COLO668 (cell line): Measurements from ENCODE around the gene RPL10L.

Source experiments
- DNase-seq: peaks from one replicate; lab custom pipeline; 2025; ENCODE audit not compliant: unreplicated experiment; lab: John Stamatoyannopoulos, UW

The RPL10L gene

GRCh38 chr14:46651526-46652144, at the start of gene RPL10L:
Gene RPL10L, minus strand, starts transcription at chr14:46651781. Its CDS starts 45 bp downstream, at chr14:46651736.
- DNase-seq, result no peak

DNA sequence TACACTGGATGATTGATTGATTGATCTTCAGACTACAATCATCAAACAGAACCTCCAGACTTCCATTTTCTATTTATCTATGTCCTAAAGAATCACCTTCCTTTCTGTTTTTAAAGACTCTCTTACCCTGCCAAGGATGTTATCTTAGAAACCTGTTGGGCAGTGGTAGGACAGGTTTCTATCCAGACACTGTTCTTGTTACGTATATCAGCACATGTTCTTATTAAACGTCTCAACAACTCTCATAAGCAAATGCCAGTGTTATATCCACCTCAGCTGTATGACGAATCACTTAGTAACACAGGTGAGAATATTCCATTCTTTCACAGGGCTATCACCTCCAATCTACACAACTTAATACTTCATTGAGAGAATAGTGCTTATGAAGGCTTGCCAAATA, 40.2 kb upstream of the RPL10L start:
- no peak for DNase-seq

DNA sequence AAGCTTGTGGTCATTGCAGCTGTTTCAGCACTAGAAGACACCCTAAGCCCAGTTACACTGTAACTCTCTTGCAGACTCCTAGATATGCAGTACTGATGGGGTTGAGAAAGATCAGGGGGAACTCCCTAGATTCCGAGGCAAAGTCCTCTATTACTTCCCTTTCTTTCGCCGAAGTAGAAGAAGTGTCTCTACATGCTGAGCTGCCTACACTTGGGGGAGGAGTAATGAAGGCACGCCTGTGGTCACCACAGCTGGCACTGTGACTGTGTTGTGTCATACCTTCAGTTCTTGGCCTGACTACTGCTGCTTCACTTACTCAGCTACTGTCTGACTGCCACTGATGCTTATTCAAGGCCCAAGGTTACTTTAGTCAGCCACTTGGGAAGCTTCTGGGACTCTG, 35.1 kb upstream of the RPL10L start:
- no peak for DNase-seq

- DNase-seq, result no peak
Observed at GRCh38 chr14:46672128-46672527, 20.5 kb upstream of the RPL10L start.

- DNase-seq, result no peak
Observed at GRCh38 chr14:46663382-46663781, 11.8 kb upstream of the RPL10L start.

DNA sequence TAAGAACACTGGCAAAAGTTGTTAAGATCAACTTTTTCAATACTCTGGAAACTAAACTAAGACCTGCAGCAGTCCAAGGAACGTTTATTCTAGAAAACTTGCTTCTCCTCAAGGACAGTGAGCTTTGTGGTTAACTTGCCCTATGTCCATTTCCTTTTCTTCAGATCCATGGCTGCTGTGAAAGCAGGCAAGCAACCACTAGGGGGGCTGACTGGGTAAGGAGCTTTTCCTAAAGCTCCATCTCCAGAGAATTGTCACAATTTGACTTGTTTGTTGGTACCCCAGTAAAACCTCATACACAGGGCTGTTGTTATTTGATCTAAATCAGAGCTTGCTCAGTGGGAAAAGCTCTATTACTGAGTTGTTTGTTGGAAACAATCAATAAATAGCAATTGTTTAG, 10.1 kb upstream of the RPL10L start:
- DNase-seq, result no peak

DNA sequence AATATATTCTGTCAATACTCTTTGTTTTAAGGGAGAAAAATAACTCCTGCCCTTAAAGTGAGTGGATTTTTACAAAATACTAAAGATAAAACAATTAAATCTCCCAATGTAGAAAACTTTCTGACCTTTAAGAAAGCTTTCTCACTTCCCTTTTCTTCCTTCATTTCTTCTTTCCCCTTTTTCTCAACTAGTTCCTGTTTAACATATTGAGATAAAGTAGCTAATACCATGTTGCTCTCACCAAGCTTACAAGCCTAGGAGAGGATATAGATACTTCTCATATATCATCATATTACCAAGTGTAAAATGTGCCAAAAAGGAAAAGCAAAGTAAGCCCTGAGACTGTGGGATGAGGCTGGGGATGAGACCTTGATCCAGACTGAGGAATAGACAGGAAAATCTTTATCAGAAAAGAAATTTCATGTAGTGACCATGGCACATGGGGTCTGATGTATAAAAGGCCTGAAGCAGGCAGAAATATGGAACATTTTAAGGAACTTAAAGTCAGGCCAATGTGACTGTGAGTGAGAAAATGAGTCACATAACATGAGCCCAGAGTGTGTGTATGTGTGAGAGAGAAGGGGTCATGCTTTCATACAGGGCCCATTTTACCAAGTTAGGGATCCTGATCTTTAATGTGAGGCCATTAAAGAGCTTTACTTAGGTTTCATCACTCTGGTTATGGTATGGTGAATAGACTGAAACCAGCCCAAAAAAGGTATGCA, 1.6 kb upstream of the RPL10L start:
- no peak for DNase-seq

GRCh38 chr14:46646796-46647195, 4.8 kb downstream of the RPL10L start:
- no peak for DNase-seq

DNA sequence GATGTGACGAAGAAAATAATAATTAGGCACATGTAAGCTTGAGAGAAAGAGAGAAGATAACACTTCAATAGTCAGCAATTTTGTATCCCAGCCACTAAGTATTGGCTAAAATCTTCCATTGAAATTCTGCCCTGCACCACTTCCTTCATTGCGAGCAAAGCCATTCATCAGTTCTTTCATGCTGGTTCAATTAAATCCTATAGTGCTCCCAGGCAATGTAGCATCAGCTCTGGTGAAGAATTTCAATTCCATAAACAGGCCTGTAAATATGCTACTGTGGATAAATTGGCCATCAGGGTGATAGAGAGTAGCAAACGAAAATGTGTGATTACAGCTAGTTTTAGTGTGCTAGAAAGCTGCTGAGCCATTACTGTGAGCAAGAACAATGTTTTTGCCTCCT, 24.7 kb downstream of the RPL10L start:
- no peak for DNase-seq
